ENCODE data around the gene ITIH3.
A peak's percentile ranks its signal among the peaks of the same experiment; 100 is the strongest.
"Not testable (repeated sequence)": the region's sequence is repeated elsewhere in the genome, so short reads cannot be mapped to it uniquely, and the experiment has no call there.

ITIH3 gene, protein sequence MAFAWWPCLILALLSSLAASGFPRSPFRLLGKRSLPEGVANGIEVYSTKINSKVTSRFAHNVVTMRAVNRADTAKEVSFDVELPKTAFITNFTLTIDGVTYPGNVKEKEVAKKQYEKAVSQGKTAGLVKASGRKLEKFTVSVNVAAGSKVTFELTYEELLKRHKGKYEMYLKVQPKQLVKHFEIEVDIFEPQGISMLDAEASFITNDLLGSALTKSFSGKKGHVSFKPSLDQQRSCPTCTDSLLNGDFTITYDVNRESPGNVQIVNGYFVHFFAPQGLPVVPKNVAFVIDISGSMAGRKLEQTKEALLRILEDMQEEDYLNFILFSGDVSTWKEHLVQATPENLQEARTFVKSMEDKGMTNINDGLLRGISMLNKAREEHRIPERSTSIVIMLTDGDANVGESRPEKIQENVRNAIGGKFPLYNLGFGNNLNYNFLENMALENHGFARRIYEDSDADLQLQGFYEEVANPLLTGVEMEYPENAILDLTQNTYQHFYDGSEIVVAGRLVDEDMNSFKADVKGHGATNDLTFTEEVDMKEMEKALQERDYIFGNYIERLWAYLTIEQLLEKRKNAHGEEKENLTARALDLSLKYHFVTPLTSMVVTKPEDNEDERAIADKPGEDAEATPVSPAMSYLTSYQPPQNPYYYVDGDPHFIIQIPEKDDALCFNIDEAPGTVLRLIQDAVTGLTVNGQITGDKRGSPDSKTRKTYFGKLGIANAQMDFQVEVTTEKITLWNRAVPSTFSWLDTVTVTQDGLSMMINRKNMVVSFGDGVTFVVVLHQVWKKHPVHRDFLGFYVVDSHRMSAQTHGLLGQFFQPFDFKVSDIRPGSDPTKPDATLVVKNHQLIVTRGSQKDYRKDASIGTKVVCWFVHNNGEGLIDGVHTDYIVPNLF

DNA sequence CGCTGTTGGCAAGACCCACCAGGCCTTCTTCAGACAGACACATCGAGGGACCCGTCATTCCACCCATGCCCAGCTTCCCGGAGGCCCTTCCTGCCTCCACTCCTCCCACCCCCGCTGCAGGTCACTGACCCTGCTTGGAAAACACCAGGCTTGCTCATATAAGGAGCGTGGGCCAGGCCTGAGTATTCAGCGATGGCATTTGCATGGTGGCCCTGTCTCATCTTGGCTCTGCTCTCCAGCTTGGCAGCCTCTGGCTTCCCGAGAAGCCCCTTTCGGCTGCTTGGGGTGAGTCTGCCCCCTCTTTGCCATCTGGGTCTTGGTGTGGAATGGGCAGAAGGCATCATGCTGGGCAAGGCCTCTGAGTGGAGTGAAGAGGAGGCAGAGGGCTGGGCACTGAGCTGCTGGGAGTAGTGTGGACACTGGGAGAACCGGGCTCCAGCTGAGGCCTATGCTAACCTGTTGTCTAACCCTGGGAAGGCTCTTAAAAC is at the start of gene ITIH3:
Gene ITIH3 (plus strand): TSS at position 185 of the 488 bp plus-strand sequence. CDS start 8 bp downstream, at position 193.
- no peak for DNase-seq

GRCh38 chr3:52752045-52752660 is 42.4 kb upstream of the ITIH3 start:
- DNase-seq = no peak

GRCh38 chr3:52754373-52754772 is 40.2 kb upstream of the ITIH3 start:
- no peak for DNase-seq

DNA sequence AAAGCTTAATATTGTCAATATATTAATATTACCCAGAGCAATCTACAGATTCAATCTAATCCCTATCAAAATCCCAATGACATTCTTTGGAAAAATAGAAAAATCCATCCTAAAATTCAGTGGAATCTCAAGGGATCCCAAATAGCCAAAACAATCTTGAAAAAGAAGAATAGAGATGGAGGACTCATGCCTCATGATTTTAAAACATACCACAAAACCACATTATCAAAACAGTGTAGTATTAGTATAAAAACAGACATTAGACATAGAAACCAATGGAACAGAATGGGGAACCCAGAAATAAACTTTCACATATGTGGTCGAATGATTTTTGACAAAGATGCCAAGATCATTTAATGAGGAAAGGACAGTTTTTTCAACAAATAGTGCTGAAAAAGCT is 38.5 kb upstream of the ITIH3 start:
- DNase-seq = no peak

DNA sequence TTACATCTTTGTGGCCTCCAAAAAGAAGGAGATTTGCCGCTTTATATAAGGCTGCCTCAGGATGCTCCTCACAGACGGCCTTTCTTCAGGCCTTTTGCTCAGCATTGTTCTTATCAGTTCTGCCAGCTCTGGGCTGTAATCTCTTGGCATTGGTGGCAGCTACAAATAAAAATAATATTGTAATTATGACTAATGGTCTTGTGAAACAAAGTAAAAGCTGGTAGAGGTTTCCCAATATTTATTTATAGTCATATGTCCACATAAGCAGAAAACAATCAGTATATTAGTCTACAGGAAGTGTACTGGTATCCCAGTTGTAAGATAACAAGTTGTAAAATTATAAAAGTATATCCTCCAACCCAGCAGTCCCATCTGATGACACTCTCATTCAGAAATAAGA is 31.1 kb upstream of the ITIH3 start:
- DNase-seq = no peak

GRCh38 chr3:52769786-52770455 is 24.7 kb upstream of the ITIH3 start:
- no peak for DNase-seq

DNA sequence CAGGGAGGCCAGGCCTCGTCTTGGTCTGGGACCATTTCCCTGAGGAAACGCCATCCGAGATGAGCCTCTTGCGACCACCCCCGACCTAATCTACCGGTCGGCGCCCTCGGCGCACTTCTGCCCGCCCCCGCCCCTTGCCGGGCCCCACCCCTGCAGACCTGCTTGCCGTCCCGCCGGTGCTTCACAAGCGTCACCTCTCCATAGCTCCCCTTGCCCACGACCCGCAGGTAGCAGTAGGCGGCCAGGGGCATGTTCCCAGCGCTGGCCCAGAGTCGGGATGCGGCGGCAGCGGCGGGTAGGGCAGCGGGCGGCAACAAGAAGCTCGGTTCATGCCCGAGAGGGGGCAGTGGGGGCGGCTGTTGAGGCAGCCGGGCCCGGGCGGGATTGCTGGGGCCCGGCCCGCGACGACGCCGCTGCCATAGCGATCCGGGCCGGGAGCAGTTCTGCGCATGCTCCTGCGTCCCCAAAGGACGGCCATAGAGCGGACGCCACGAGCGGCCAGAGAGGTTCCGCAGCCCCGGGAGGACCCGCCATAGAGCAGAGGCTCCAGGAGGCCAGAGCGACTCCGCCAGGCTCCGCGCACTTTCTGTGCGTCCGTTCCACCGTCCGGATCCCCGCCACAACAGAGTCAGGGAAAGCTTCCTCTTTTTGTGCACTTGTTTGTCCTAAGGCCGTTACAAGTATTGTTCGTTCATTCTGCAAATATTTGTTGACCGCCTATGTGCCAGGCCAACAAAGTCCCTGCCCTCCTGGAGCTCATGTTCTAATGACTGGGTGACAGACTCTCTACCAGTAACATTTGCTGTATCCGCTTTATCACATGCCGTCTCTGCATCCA is 23.9 kb upstream of the ITIH3 start, which contains the start of gene NEK4:
Gene NEK4 (minus strand): TSS at position 445 of the 838 bp plus-strand sequence. CDS start 194 bp downstream, at position 251.
- DNase-seq = peak; percentile 87

DNA sequence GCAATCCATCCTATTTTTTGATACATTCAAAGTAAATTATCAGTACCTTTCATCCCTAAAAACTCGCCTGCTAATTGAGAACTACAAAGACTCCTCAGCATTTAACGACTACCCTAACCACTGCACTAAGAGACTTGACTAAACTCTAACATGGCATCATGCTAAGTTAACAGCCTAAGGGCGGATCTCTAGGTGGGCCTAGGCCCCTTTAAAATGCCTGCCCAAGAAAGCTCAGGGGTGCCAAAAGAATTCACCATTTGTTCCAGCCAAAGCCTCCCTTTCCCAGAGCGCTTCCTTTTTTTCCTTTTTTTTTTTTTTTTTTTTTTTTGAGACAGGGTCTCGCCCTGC is 23.3 kb upstream of the ITIH3 start:
- no peak for DNase-seq

- no peak for DNase-seq
These were observed 22.9 kb upstream of the ITIH3 start for GRCh38 chr3:52771702-52772101.

DNA sequence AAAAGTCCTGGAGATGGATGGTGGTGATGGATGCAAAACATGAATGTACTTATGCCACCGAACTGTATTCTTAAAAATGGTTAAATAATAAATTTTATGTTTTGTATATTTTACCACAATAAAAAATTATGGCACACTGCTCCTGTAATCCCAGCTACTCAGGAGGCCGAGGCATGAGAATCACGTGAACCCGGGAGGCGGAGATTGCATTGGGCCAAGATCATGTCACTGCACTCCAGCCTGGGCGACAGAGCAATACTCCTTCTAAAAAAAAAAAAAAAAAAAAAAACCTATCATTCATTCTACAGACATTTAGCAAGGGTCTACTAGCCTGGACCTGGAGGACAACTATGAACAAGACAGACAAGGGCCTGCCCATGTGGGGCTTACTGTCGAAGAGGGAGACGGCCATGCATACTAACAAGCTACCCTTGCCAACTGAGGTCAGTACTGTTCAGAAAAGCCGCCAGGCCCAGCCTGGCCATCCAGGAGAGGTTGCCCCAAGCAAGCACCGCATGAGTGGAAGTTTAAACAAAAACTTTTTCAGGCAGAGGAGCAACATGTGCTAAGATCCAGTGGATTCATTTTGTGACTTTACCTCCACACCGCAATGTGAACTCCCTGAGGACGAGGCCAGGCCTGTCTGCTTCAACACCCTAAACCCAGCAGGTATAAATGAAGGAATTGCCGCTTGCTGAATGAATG is 21.1 kb upstream of the ITIH3 start:
- DNase-seq = no peak

- no peak for DNase-seq
These were observed 20.4 kb upstream of the ITIH3 start for GRCh38 chr3:52774066-52774713.

GRCh38 chr3:52774901-52775864 is 19.4 kb upstream of the ITIH3 start:
- no peak for DNase-seq

DNA sequence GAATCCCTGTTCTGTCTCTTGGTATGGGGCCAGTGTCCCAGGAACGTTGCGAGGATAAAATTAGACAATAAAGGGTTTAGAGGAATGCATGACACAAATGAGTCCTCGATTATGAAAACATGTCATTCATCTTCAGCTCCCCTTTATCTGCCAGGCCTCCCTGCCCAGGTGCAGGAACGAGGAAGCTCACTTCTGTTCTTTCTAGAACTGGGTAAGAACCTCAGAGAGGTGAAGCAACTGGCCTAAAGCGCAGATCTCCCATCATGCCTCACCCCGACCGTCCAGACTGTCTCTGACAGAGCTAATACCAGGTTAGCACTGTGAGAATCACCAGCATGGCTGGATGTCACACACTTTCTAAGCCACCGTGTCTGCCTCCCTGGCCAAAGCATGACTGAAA is 18.7 kb upstream of the ITIH3 start:
- no peak for DNase-seq

- DNase-seq = not testable (repeated sequence)
These were observed 18.1 kb upstream of the ITIH3 start for GRCh38 chr3:52776486-52776885.

DNA sequence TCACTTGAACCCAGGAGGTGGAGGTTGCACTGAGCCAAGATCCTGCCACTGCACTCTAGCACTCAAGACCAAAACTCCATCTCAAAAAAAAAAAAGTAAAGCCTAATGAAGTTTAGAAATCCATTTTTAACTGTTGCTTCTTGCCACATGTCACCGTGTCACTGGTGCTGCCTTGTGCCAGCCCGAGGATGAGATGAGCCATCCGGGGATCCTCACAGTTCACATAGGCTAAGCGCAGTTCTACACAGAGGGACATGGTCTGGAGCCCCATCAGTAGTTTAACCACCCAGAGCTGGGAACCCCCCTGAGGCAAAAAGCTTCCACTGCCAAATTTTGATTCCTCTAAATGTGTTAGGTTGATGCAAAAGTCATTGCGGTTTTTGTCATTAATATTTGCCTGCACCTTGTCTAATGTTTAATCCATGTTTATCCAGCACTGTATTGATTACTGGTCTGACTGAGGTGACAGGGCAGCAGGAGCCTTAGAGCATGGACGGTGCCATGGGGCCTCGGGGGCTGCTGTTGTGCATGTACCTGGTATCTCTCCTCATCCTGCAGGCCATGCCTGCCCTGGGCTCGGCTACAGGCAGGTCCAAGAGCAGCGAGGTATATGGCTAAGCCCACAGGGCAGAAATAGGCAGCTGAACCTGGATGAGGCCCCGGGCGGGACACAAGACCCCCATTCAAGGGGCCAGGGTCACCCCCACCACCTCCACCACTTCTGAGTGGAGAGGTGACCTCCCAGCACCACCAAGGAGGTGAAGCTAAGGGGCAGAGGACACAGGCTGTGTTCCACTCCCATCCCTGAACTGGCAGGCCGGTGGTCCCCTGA is 17.3 kb upstream of the ITIH3 start, which contains the start of gene ITIH1:
Gene ITIH1 (plus strand): TSS at position 473 of the 832 bp plus-strand sequence. CDS start 17 bp downstream, at position 490.
- DNase-seq = no peak

- no peak for DNase-seq
These were observed 16.4 kb upstream of the ITIH3 start for GRCh38 chr3:52777959-52778805.
